HCT116 (cell line): ENCODE measurements around the gene DPF3. TPM values are rescaled to one million over a fixed set of nuclear protein-coding genes. Genes with fewer than 3 reads are reported as not detected.

Experiments
- ATAC-seq: fragments of 200-7000 bp; cut with Tn5 transposase; 2 replicates; pipeline ENCODE4 v1.9.1; 2020; ENCODE audit warnings: mild to moderate bottlenecking, moderate library complexity
- BruUV-seq: library from RNA; stranded (reverse); fragments of 400-500 nt; replicated peaks from 2 replicates; lab custom pipeline; 2021; lab: Mats Ljungman, UMichigan
- CTCF ChIA-PET: fragments of 300-600 bp; sonication (Branson Sonifier 250); formaldehyde crosslinking; loops from one replicate; lab custom pipeline; 2021; ENCODE audit warnings: antibody characterized with exemption; lab: Charles Lee
- POLR2A ChIA-PET: fragments of 300-600, 350-600 bp; sonication (Branson Sonifier 250); formaldehyde crosslinking; loops from one replicate; lab custom pipeline; 2021; ENCODE audit warnings: antibody characterized with exemption; lab: Charles Lee
- RAD21 ChIA-PET, 2 experiments: fragments of 300-600 bp; sonication (Branson Sonifier 250); formaldehyde crosslinking; loops; one replicate each; lab custom pipeline; 2023; ENCODE audit warnings: low total read pairs in 2 of 2; ENCODE audit not compliant: uncharacterized antibody in 2 of 2, unreplicated experiment in 2 of 2, low non-redundant PET in 1 of 2; lab: Charles Lee
- DNase-seq: peaks from one replicate; pipeline ENCODE4 v3.0.0-alpha.2; 2010; ENCODE audit warnings: low read depth, low spot score
- H2AFZ ChIP-seq: fragments of 200-600 bp; shearing (Covaris generic), sonication (generic); 2 replicates; pipeline ENCODE4 v1.6.1; 2017; ENCODE audit warnings: low read depth, mixed run types, mixed read lengths, antibody characterized with exemption, low read length; ENCODE audit not compliant: poor library complexity, severe bottlenecking
- H3K27ac ChIP-seq: 2 replicates; pipeline ENCODE4 v1.5.1; 2012; ENCODE audit warnings: low read depth, low read length
- H3K27me3 ChIP-seq: fragments of 200-600 bp; sonication (generic); 2 replicates; pipeline ENCODE4 v1.6.1; 2016; ENCODE audit warnings: mixed run types, low read length, mixed read lengths; ENCODE audit not compliant: insufficient read depth
- H3K36me3 ChIP-seq, 2 experiments: fragments of 200-500 bp in 1 of 2; fragments of 200-600 bp in 1 of 2; sonication (Bioruptor generic) in 1 of 2; sonication (generic) in 1 of 2; 2 replicates each; pipeline versions ENCODE4 v1.5.1 to v1.6.1; 2014 to 2016; ENCODE audit warnings: low read length in 2 of 2, inconsistent platforms in 1 of 2, mixed read lengths in 1 of 2, mixed run types in 1 of 2; ENCODE audit not compliant: insufficient read depth in 2 of 2, control insufficient read depth in 1 of 2
- H3K4me1 ChIP-seq, 2 experiments: fragments of 200-600 bp in 1 of 2; sonication (generic) in 1 of 2; 2 replicates each; pipeline versions ENCODE4 v1.5.1 to v1.6.1; 2012 to 2017; ENCODE audit warnings: low read length in 2 of 2, inconsistent platforms in 1 of 2, mild to moderate bottlenecking in 1 of 2, mixed read lengths in 1 of 2, mixed run types in 1 of 2, moderate library complexity in 1 of 2; ENCODE audit not compliant: insufficient read depth in 2 of 2, control insufficient read depth in 1 of 2
- H3K4me2 ChIP-seq: fragments of 200-600 bp; sonication (generic); 2 replicates; pipeline ENCODE4 v1.6.1; 2017; ENCODE audit warnings: mixed run types, low read length, mixed read lengths
- H3K4me3 ChIP-seq, 2 experiments: fragments of 200-600 bp in 1 of 2; sonication (generic) in 1 of 2; replicated peaks in 1 of 2; 2 replicates each; pipeline ENCODE4 v1.5.1; 2011 to 2016; ENCODE audit warnings: low read length in 2 of 2, control low read depth in 1 of 2, low read depth in 1 of 2, mild to moderate bottlenecking in 1 of 2, mixed read lengths in 1 of 2, mixed run types in 1 of 2
- H3K79me2 ChIP-seq: fragments of 200-600 bp; sonication (generic); 2 replicates; pipeline ENCODE4 v1.6.1; 2017; ENCODE audit warnings: mild to moderate bottlenecking, mixed run types, low read length, moderate library complexity, mixed read lengths; ENCODE audit not compliant: insufficient read depth
- H3K9ac ChIP-seq: fragments of 200-600 bp; sonication (generic); 2 replicates; pipeline ENCODE4 v1.6.1; 2016; ENCODE audit warnings: low read length, mixed read lengths
- H3K9me2 ChIP-seq: fragments of 200-600 bp; sonication (generic), shearing (Covaris generic); 2 replicates; pipeline ENCODE4 v1.6.1; 2017; ENCODE audit warnings: mixed run types, mild to moderate bottlenecking, moderate library complexity; ENCODE audit not compliant: insufficient read depth
- H3K9me3 ChIP-seq, 2 experiments: fragments of 200-500 bp in 1 of 2; fragments of 200-600 bp in 1 of 2; sonication (Bioruptor generic) in 1 of 2; sonication (generic) in 1 of 2; 2 replicates each; pipeline ENCODE4 v1.6.1; 2014 to 2017; ENCODE audit warnings: low read length in 2 of 2, mixed read lengths in 2 of 2, inconsistent platforms in 1 of 2, low read depth in 1 of 2, mild to moderate bottlenecking in 1 of 2, mixed run types in 1 of 2, moderate library complexity in 1 of 2; ENCODE audit not compliant: control insufficient read depth in 1 of 2, insufficient read depth in 1 of 2
- H4K20me1 ChIP-seq: fragments of 200-600 bp; sonication (generic), shearing (Covaris generic); 2 replicates; pipeline ENCODE4 v1.6.1; 2017; ENCODE audit warnings: mixed run types, mild to moderate bottlenecking, moderate library complexity; ENCODE audit not compliant: insufficient read depth
- CBX3 ChIP-seq: IDR thresholded peaks from 2 replicates; pipeline ENCODE4 v1.6.1; 2012; ENCODE audit warnings: low read depth
- CTCF ChIP-seq, 3 experiments: fragments of 200-600 bp in 1 of 3; sonication (generic) in 1 of 3; IDR thresholded peaks in 2 of 3; conservative IDR thresholded peaks in 1 of 3; 2 replicates each; pipeline ENCODE4 v1.5.1; 2012 to 2017; ENCODE audit warnings: low read depth in 2 of 3, low read length in 2 of 3, antibody characterized with exemption in 1 of 3, borderline replicate concordance in 1 of 3, control low read depth in 1 of 3, mild to moderate bottlenecking in 1 of 3, mixed read lengths in 1 of 3, mixed run types in 1 of 3, moderate library complexity in 1 of 3; ENCODE audit not compliant: insufficient read depth in 1 of 3
- EGR1 ChIP-seq: IDR thresholded peaks from 2 replicates; pipeline ENCODE4 v1.6.1; 2012; ENCODE audit warnings: low read depth
- ELF1 ChIP-seq: IDR thresholded peaks from 2 replicates; pipeline ENCODE4 v1.6.1; 2012; ENCODE audit warnings: low read depth, borderline replicate concordance
- EZH2 ChIP-seq: fragments of 200-600 bp; sonication (generic); IDR thresholded peaks from 2 replicates; pipeline ENCODE4 v1.6.1; 2017; ENCODE audit warnings: antibody characterized with exemption, mixed run types
- EZH2phosphoT487 ChIP-seq: fragments of 200-600 bp; IDR thresholded peaks from 2 replicates; pipeline ENCODE4 v1.6.1; 2018; ENCODE audit warnings: antibody characterized with exemption, borderline replicate concordance
- FOSL1 ChIP-seq: IDR thresholded peaks from 2 replicates; pipeline ENCODE4 v1.6.1; 2012; ENCODE audit warnings: low read depth
- JUND ChIP-seq: IDR thresholded peaks from 2 replicates; pipeline ENCODE4 v1.6.1; 2012
- POLR2AphosphoS5 ChIP-seq: IDR thresholded peaks from 2 replicates; pipeline ENCODE4 v1.6.1; 2011; ENCODE audit warnings: mild to moderate bottlenecking, low read depth, low read length, moderate library complexity
- RAD21 ChIP-seq: IDR thresholded peaks from 2 replicates; pipeline ENCODE4 v1.6.1; 2012; ENCODE audit warnings: low read depth, mild to moderate bottlenecking
- SIN3A ChIP-seq: IDR thresholded peaks from 2 replicates; pipeline ENCODE4 v1.6.1; 2012; ENCODE audit warnings: low read depth
- SP1 ChIP-seq: IDR thresholded peaks from 2 replicates; pipeline ENCODE4 v1.6.1; 2012; ENCODE audit warnings: low read depth
- SRF ChIP-seq: IDR thresholded peaks from 2 replicates; pipeline ENCODE4 v1.6.1; 2012; ENCODE audit warnings: low read depth
- YY1 ChIP-seq: IDR thresholded peaks from 2 replicates; pipeline ENCODE4 v1.6.1; 2011; ENCODE audit warnings: low read length, low read depth, moderate library complexity, mild to moderate bottlenecking; ENCODE audit not compliant: insufficient replicate concordance; ENCODE audit errors: extremely low read depth
- ZFX ChIP-seq: fragments of 450-650 bp; IDR thresholded peaks from 2 replicates; pipeline ENCODE4 v1.6.1; 2017
- ZNF274 ChIP-seq: fragments of 200-500 bp; sonication (Bioruptor generic); IDR thresholded peaks from 2 replicates; pipeline ENCODE4 v1.6.1; 2014; ENCODE audit warnings: mild to moderate bottlenecking, low read depth, low read length, inconsistent platforms
- intact Hi-C: fragments of 100-400 bp; cut with micrococcal nuclease; formaldehyde crosslinking; loops from 2 replicates; pipeline ENCODE4 v1.10.0; 2022
- total RNA-seq: library from RNA; stranded (reverse); gene quantifications from one replicate; pipeline ENCODE4 v1.2.1, GENCODE V29; 2021; ENCODE audit not compliant: unreplicated experiment
- TF ChIP-seq, protein P1 (sequence below): IDR thresholded peaks from 2 replicates; pipeline ENCODE4 v1.6.1; 2012

DPF3 gene
- total RNA-seq, 1 experiment from 2014 or later, result 0.27 TPM

DNA sequence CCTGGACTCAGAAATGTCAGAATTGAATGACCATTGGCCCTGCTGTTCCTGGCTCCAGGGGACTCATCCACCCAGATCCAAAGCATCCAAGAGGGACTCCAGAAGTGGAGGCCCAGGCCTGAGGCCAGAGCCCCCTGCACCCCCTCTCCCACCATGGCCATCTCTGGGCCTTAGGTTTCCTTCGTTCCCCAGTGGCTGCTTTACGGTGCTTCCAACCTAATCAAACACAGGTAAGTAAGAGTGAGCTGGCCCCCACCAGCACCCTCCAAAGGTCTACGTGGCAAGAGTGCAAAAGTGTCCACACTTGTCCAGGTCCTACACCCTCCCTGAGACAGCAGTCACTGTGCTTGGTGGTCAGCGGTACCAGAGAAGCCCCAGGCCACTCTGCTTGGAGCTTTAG, 139.0 kb downstream of the DPF3 start:
- H3K9ac ChIP-seq, result no peak overlapping the region
- H3K79me2 ChIP-seq, result no peaks in the 10 kb centered on the region
- no peak overlapping the region for H3K4me3 ChIP-seq
- RAD21 ChIA-PET, result no interaction called here
- DNase-seq (no peak), ATAC-seq (no peak)
- BruUV-seq, result no TSS peak
- peaks cover 0 to 9% of the 10 kb centered on the region in 2 experiments; a peak in 2 of 4 replicates for H3K9me3 ChIP-seq
- H3K9me2 ChIP-seq, result no peaks in the 10 kb centered on the region
- H3K4me1 ChIP-seq, result no peaks in the 10 kb centered on the region
- H3K27ac ChIP-seq, result no peak overlapping the region
- no peaks in the 10 kb centered on the region for H3K27me3 ChIP-seq
- no peaks in the 10 kb centered on the region for H3K36me3 ChIP-seq
- intact Hi-C loops, result no loop called here
- no peak overlapping the region for H2AFZ ChIP-seq
- H3K4me2 ChIP-seq, result no peak overlapping the region
- CTCF ChIA-PET, result no interaction called here
- H4K20me1 ChIP-seq, result no peaks in the 10 kb centered on the region
- POLR2A ChIA-PET, result no interaction called here
- TF ChIP-seq SRF (no peak), FOSL1 (no peak), YY1 (no peak), JUND (no peak), POLR2AphosphoS5 (no peak), RAD21 (no peak), EZH2 (no peak), SP1 (no peak), ELF1 (no peak), EZH2phosphoT487 (no peak)

GRCh38 chr14:72753879-72754400, 140.0 kb downstream of the DPF3 start:
- intact Hi-C loops, result no loop called here
- CTCF ChIA-PET, result no interaction called here
- TF ChIP-seq SP1, result no peak
- TF ChIP-seq SRF, result no peak
- no peak for TF ChIP-seq ELF1
- no peak for TF ChIP-seq JUND
- no peak for TF ChIP-seq EGR1
- TF ChIP-seq SIN3A, result no peak
- no peak for TF ChIP-seq ZNF274
- no peak for TF ChIP-seq CTCF (IDR thresholded peaks at IDR 0.05 in 2 of 3, conservative IDR thresholded peaks at IDR 0.05 in 1 of 3; ENCODE audit: borderline replicate concordance in 1 of 3, insufficient read depth in 1 of 3, low read depth in 2 of 3, low read length in 2 of 3)
- TF ChIP-seq ZFX, result no peak
- TF ChIP-seq, protein P1, sequence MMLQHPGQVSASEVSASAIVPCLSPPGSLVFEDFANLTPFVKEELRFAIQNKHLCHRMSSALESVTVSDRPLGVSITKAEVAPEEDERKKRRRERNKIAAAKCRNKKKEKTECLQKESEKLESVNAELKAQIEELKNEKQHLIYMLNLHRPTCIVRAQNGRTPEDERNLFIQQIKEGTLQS, result no peak
- TF ChIP-seq CBX3, result no peak
- TF ChIP-seq EZH2, result no peak

More at GRCh38 chr14:72753879-72754400, 140.0 kb downstream of the DPF3 start:
- H3K27ac ChIP-seq, result no peak overlapping the region
- H3K9me2 ChIP-seq, result no peaks in the 10 kb centered on the region
- BruUV-seq, result no TSS peak
- no peaks in the 10 kb centered on the region for H3K27me3 ChIP-seq
- H4K20me1 ChIP-seq, result no peaks in the 10 kb centered on the region
- ATAC-seq (no peak), DNase-seq (no peak)
- H3K79me2 ChIP-seq, result no peaks in the 10 kb centered on the region
- H3K4me3 ChIP-seq, result no peak overlapping the region
- no peak overlapping the region for H3K4me2 ChIP-seq
- ChIA-PET RAD21 (no interaction called here), POLR2A (no interaction called here)
- H3K36me3 ChIP-seq, result no peaks in the 10 kb centered on the region
- peaks cover 0 to under 1% of the 10 kb centered on the region in 2 experiments; a peak in 1 of 4 replicates for H3K9me3 ChIP-seq
- H3K9ac ChIP-seq, result no peak overlapping the region
- no peak overlapping the region for H2AFZ ChIP-seq
- no peaks in the 10 kb centered on the region for H3K4me1 ChIP-seq
